Lung (tissue), 12 donors: ENCODE results near the gene NCOA1. TPM values are rescaled to one million over a fixed set of nuclear protein-coding genes. Genes with fewer than 3 reads are reported as not detected.
A peak's percentile ranks its signal among the peaks of the same experiment; 100 is the strongest.

Experiments
- ATAC-seq: fragments of 200-7000 bp; cut with Tn5 transposase; one replicate; pipeline ENCODE4 v1.9.1; 2020; ENCODE audit warnings: moderate number of reproducible peaks; ENCODE audit not compliant: insufficient read depth, low FRiP score
- DNase-seq, 3 donors: peaks; one replicate each; pipeline ENCODE4 v3.0.0-alpha.2; 2013 to 2017
- H3K27ac ChIP-seq, 2 donors: one replicate each; pipeline ENCODE4 v1.5.1; 2013; ENCODE audit warnings: mild to moderate bottlenecking in 2 of 2, moderate library complexity in 2 of 2, control low read depth in 1 of 2, inconsistent platforms in 1 of 2, low read depth in 1 of 2, low read length in 1 of 2
- H3K27me3 ChIP-seq, 3 donors: one replicate each; pipeline ENCODE4 v1.5.1; 2013; ENCODE audit warnings: low read length in 2 of 3; ENCODE audit not compliant: control insufficient read depth in 3 of 3, insufficient read depth in 3 of 3
- H3K36me3 ChIP-seq, 4 donors: one replicate each; pipeline ENCODE4 v1.5.1; 2013; ENCODE audit warnings: low read length in 4 of 4, mild to moderate bottlenecking in 1 of 4, moderate library complexity in 1 of 4; ENCODE audit not compliant: control insufficient read depth in 4 of 4, insufficient read depth in 4 of 4
- H3K4me1 ChIP-seq, 5 donors: one replicate each; pipeline ENCODE4 v1.5.1; 2013; ENCODE audit warnings: low read length in 5 of 5, mild to moderate bottlenecking in 2 of 5, moderate library complexity in 1 of 5; ENCODE audit not compliant: control insufficient read depth in 5 of 5, insufficient read depth in 5 of 5
- H3K4me3 ChIP-seq: one replicate; pipeline ENCODE4 v1.5.1; 2013; ENCODE audit warnings: mild to moderate bottlenecking, control low read depth, moderate library complexity
- H3K9ac ChIP-seq, 2 donors: one replicate each; pipeline ENCODE4 v1.5.1; 2013; ENCODE audit warnings: low read length in 2 of 2, control low read depth in 1 of 2; ENCODE audit not compliant: insufficient read depth in 1 of 2
- H3K9me3 ChIP-seq, 4 donors: one replicate each; pipeline ENCODE4 v1.5.1; 2013; ENCODE audit warnings: low read length in 3 of 4, mild to moderate bottlenecking in 1 of 4, moderate library complexity in 1 of 4; ENCODE audit not compliant: control insufficient read depth in 4 of 4, insufficient read depth in 3 of 4
- WGBS, 2 donors: extraction: QIAGEN DNeasy Blood & Tissue Kit; methylation state at CpG; one replicate each; pipeline ENCODE4 v1.1.7; 2013; 5-methylcytosine and 5-hydroxymethylcytosine counted together
- polyA plus RNA-seq, 2 donors: library from polyadenylated mRNA; stranded (reverse); fragments of 200-250 nt; gene quantifications; one replicate each; pipeline ENCODE4 v1.2.1, GENCODE V29; 2013
- total RNA-seq, 2 donors: library from RNA; depleted of rRNA in 1 of 2; stranded (reverse); fragments of >200 nt in 1 of 2; gene quantifications; one replicate each; pipeline ENCODE4 v1.2.1, GENCODE V29; 2014 to 2021
- TF ChIP-seq, protein P1 (sequence below): IDR thresholded peaks from 2 replicates; pipeline ENCODE4 v1.5.1; 2012; ENCODE audit warnings: mild to moderate bottlenecking; ENCODE audit errors: control extremely low read depth, extremely low read depth
- donor health status: control.
- donor health status: control.
- donor health status: Bipolar disorder and iron deficiency.
- donor health status: healthy.
- donor health status: DM: yes; HTN: yes; CAD: no.

The NCOA1 gene
- total and polyA plus RNA-seq, 4 donors = 8.3 to 123 (median 27.3) TPM

DNA sequence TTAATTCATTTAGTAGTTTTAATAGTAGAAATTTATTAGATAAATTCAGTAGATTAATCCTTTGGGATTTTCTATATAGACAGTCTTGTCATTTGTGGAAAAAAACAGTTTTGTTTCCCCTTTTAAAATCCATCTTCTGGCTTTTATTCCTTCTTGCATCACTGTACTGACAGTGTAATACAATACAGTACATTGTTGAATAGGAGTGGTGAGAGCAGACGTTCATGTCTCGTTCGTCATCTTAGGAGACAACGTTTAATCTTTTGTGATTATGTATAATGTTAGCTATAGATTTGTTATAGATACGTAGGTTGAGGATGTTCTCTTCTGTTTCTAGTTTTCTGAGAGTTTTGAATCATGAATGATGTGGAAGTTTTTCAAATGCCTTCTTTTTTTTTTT lies 61.8 kb downstream of the NCOA1 start:
- Histone ChIP-seq H3K4me3 (no peak overlapping the region), H3K9ac (no peak overlapping the region), H3K27me3 (no peaks in the 10 kb centered on the region), H3K9me3 (peaks cover 0 to 5% (median 0%) of the 10 kb centered on the region in 4 donors), H3K4me1 (no peaks in the 10 kb centered on the region), H3K36me3 (peaks cover 0 to 5% (median 4%) of the 10 kb centered on the region in 4 donors), H3K27ac (no peak overlapping the region)
- ATAC-seq = no peak
- no peak for DNase-seq
- TF ChIP-seq, protein P1, sequence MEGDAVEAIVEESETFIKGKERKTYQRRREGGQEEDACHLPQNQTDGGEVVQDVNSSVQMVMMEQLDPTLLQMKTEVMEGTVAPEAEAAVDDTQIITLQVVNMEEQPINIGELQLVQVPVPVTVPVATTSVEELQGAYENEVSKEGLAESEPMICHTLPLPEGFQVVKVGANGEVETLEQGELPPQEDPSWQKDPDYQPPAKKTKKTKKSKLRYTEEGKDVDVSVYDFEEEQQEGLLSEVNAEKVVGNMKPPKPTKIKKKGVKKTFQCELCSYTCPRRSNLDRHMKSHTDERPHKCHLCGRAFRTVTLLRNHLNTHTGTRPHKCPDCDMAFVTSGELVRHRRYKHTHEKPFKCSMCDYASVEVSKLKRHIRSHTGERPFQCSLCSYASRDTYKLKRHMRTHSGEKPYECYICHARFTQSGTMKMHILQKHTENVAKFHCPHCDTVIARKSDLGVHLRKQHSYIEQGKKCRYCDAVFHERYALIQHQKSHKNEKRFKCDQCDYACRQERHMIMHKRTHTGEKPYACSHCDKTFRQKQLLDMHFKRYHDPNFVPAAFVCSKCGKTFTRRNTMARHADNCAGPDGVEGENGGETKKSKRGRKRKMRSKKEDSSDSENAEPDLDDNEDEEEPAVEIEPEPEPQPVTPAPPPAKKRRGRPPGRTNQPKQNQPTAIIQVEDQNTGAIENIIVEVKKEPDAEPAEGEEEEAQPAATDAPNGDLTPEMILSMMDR = no peak
- 92 to 93% methylated on average over 5 of the region's 5 CpGs for WGBS, 2 donors

DNA sequence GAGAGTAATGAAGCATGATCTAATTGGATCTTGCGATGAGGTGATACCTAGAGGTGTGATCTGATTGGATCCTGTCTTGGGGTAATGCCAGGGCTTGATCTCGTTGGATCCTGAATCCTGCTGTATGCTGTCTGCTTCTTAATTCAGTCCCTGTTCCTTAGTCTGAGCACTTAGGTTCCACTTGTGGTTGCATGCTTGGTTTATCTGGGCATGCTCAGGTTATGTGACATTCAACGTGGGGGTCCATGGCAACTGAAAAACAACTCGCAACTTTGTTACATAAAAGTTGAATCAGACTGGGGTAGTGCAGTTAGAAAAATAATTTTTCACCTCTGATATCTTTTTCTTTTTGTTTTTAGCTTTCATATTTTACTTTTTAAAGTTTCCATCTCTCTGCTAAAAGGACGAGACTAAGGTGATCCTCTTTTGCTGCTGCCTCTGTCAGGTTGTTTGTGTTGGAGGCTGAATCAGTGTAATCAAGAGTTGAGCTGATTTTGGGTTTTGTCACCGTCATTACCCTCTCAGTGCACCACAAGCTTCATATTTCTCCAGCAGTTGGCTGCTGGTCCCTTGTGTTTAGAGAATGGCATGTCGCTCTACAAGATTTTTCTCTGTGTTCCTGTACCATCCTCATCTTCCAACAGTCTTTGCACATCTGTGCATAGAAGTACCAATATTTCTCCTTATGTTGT lies 67.9 kb downstream of the NCOA1 start:
- no peak for DNase-seq
- no peak overlapping the region for H3K9ac ChIP-seq
- peaks cover 0 to 5% (median 3%) of the 10 kb centered on the region in 4 donors for H3K36me3 ChIP-seq
- H3K27me3 ChIP-seq = no peaks in the 10 kb centered on the region
- H3K4me1 ChIP-seq = peaks cover 0 to 15% (median 6%) of the 10 kb centered on the region in 5 donors
- no peak for ATAC-seq
- H3K9me3 ChIP-seq = peaks cover 0 to 5% (median 0%) of the 10 kb centered on the region in 4 donors
- H3K27ac ChIP-seq = no peak overlapping the region
- H3K4me3 ChIP-seq = no peak overlapping the region
- TF ChIP-seq, protein P1 = no peak
- 89 to 92% methylated on average over 7 of the region's 7 CpGs for WGBS, 2 donors

- Histone ChIP-seq H3K27me3 (no peaks in the 10 kb centered on the region), H3K27ac (no peak overlapping the region), H3K36me3 (peaks cover 0 to 8% (median 3%) of the 10 kb centered on the region in 4 donors), H3K4me3 (no peak overlapping the region), H3K9ac (no peak overlapping the region), H3K9me3 (peaks cover 0 to 5% (median 0%) of the 10 kb centered on the region in 4 donors), H3K4me1 (peaks cover 0 to 15% (median 6%) of the 10 kb centered on the region in 5 donors)
- TF ChIP-seq, protein P1 = no peak
- WGBS, 2 donors = 89% methylated on average over 2 of the region's 2 CpGs
- DNase-seq (peak in 2 of 3 donors; percentile 26 to 44), ATAC-seq (no peak)
Measured at GRCh38 chr2:24559473-24560113, 68.5 kb downstream of the NCOA1 start.
